GM12878 (cell line): ENCODE results near the gene HMGCR. TPM values are rescaled to one million over a fixed set of nuclear protein-coding genes. Genes with fewer than 3 reads are reported as not detected.

ENCODE experiments used
- ATAC-seq: fragments of 200-7000 bp; cut with Tn5 transposase; 3 replicates; pipeline ENCODE4 v1.9.1; 2020; ENCODE audit warnings: mild to moderate bottlenecking, moderate library complexity
- BruUV-seq: library from RNA; stranded (reverse); fragments of 400-500 nt; replicated peaks from 2 replicates; lab custom pipeline; 2021; lab: Mats Ljungman, UMichigan
- CTCF ChIA-PET: fragments of 300-600 bp; sonication (Branson Sonifier 250); formaldehyde crosslinking; extraction: SDS; loops from one replicate; lab custom pipeline; 2021; ENCODE audit warnings: inconsistent platforms; lab: Yijun Ruan, JAX
- POLR2A ChIA-PET: fragments of 350-600 bp; formaldehyde crosslinking; extraction: SDS; loops from one replicate; lab custom pipeline; 2021; ENCODE audit warnings: inconsistent platforms; lab: Charles Lee
- RAD21 ChIA-PET: fragments of 300-600 bp; sonication (Branson Sonifier 250); formaldehyde crosslinking; loops from one replicate; lab custom pipeline; 2023; ENCODE audit warnings: antibody characterized with exemption; ENCODE audit not compliant: unreplicated experiment; lab: Charles Lee
- SMC1A ChIA-PET: fragments of 300-600 bp; sonication (Branson Sonifier 250); formaldehyde crosslinking; loops from one replicate; lab custom pipeline; 2023; ENCODE audit not compliant: unreplicated experiment, uncharacterized antibody; lab: Charles Lee
- DNase-seq: peaks from one replicate; pipeline ENCODE4 v3.0.0-alpha.2; 2011; ENCODE audit warnings: low read depth, low spot score
- FAIRE-seq: peaks from 3 replicates; lab custom pipeline; 2011; peaks lifted over from hg19 to GRCh38; lab: Jason Lieb, UNC
- H2AFZ ChIP-seq: 2 replicates; pipeline ENCODE4 v1.6.0; 2011; ENCODE audit warnings: low read depth, low read length, control low read depth; ENCODE audit not compliant: control insufficient read depth
- H3K27ac ChIP-seq: 2 replicates; pipeline ENCODE4 v1.5.1; 2011; ENCODE audit warnings: control low read depth; ENCODE audit not compliant: control insufficient read depth, insufficient read depth
- H3K27me3 ChIP-seq, 2 experiments: replicated peaks in 1 of 2; 2 replicates each; pipeline versions ENCODE4 v1.6.0 to v1.6.1; 2011; ENCODE audit warnings: low read length in 1 of 2; ENCODE audit not compliant: control insufficient read depth in 2 of 2, insufficient read depth in 2 of 2
- H3K36me3 ChIP-seq, 2 experiments: 2 replicates each; pipeline ENCODE4 v1.5.1; 2011; ENCODE audit warnings: low read length in 1 of 2; ENCODE audit not compliant: control insufficient read depth in 2 of 2, insufficient read depth in 2 of 2
- H3K4me1 ChIP-seq: 2 replicates; pipeline ENCODE4 v1.6.1; 2011; ENCODE audit warnings: mild to moderate bottlenecking, low read length, moderate library complexity, mixed read lengths; ENCODE audit not compliant: control insufficient read depth, insufficient read depth
- H3K4me2 ChIP-seq: 2 replicates; pipeline ENCODE4 v1.6.0; 2011; ENCODE audit warnings: control low read depth; ENCODE audit not compliant: control insufficient read depth, insufficient read depth
- H3K4me3 ChIP-seq: fragments of 200-600 bp; sonication (generic); 2 replicates; pipeline ENCODE4 v1.5.1; 2016
- H3K79me2 ChIP-seq: 2 replicates; pipeline ENCODE4 v1.6.0; 2011; ENCODE audit warnings: low read length; ENCODE audit not compliant: control insufficient read depth, insufficient read depth
- H3K9ac ChIP-seq: 2 replicates; pipeline ENCODE4 v1.8.0; 2011; ENCODE audit warnings: low read length, control low read depth, mixed read lengths; ENCODE audit not compliant: control insufficient read depth, insufficient read depth
- H3K9me3 ChIP-seq: replicated peaks from 3 replicates; pipeline ENCODE4 v1.5.1; 2011; ENCODE audit warnings: mild to moderate bottlenecking, low read length; ENCODE audit not compliant: control insufficient read depth, insufficient read depth
- H4K20me1 ChIP-seq: 2 replicates; pipeline ENCODE4 v1.6.0; 2011; ENCODE audit not compliant: control insufficient read depth, insufficient read depth
- CBX3 ChIP-seq: fragments of 200-600 bp; sonication (generic); IDR thresholded peaks from 2 replicates; pipeline ENCODE4 v1.6.1; 2016; ENCODE audit warnings: low read depth, borderline replicate concordance
- DPF2 ChIP-seq: fragments of 450-650 bp; IDR thresholded peaks from 2 replicates; pipeline ENCODE4 v1.6.1; 2017; ENCODE audit warnings: mild to moderate bottlenecking
- E2F4 ChIP-seq: IDR thresholded peaks from 2 replicates; pipeline ENCODE4 v1.6.1; 2012; ENCODE audit warnings: low read depth, low read length, improper control_type of control experiment
- MYC ChIP-seq: IDR thresholded peaks from 2 replicates; pipeline ENCODE4 v1.6.1; 2011; ENCODE audit warnings: mild to moderate bottlenecking, low read length, moderate library complexity, inconsistent platforms; ENCODE audit not compliant: insufficient read depth, insufficient replicate concordance, insufficient read length, severe bottlenecking
- NFXL1 ChIP-seq: fragments of 450-650 bp; IDR thresholded peaks from 2 replicates; pipeline ENCODE4 v1.6.1; 2017; ENCODE audit warnings: antibody characterized with exemption, mild to moderate bottlenecking, borderline replicate concordance
- PAX5 ChIP-seq: IDR thresholded peaks from 2 replicates; pipeline ENCODE4 v1.6.1; 2011; ENCODE audit warnings: low read depth, low read length, borderline replicate concordance
- RAD21 ChIP-seq: IDR thresholded peaks from 2 replicates; pipeline ENCODE4 v1.6.1; 2011; ENCODE audit warnings: mild to moderate bottlenecking, low read depth, low read length, moderate library complexity; ENCODE audit not compliant: insufficient read depth
- YBX1 ChIP-seq: fragments of 450-650 bp; IDR thresholded peaks from 2 replicates; pipeline ENCODE4 v1.6.1; 2016; ENCODE audit warnings: antibody characterized with exemption
- ZBTB40 ChIP-seq: fragments of 450-650 bp; IDR thresholded peaks from 2 replicates; pipeline ENCODE4 v1.6.1; 2016; ENCODE audit warnings: mild to moderate bottlenecking, moderate library complexity, borderline replicate concordance
- ZNF622 ChIP-seq: fragments of 450-650 bp; IDR thresholded peaks from 2 replicates; pipeline ENCODE4 v1.6.1; 2017; ENCODE audit warnings: mild to moderate bottlenecking, inconsistent platforms
- ZNF687 ChIP-seq: fragments of 450-650 bp; IDR thresholded peaks from 2 replicates; pipeline ENCODE4 v1.6.1; 2017; ENCODE audit warnings: mild to moderate bottlenecking, moderate library complexity
- WGBS: methylation state at CpG from one replicate; pipeline ENCODE4 v1.1.6; 2016; ENCODE audit warnings: low lambda C conversion rate; ENCODE audit not compliant: insufficient replicate concordance, insufficient coverage; ENCODE audit errors: missing lambda C conversion rate; 5-methylcytosine and 5-hydroxymethylcytosine counted together
- in situ Hi-C: fragments of 300-500 bp; cut with MboI; formaldehyde crosslinking; loops from 9 replicates; pipeline ENCODE4 v1.14.3; 2018; ENCODE audit warnings: mixed read lengths
- intact Hi-C: fragments of 100-400 bp; cut with micrococcal nuclease; formaldehyde crosslinking; loops from one replicate; pipeline ENCODE4 v1.14.2; 2022; ENCODE audit not compliant: unreplicated experiment
- polyA plus RNA-seq, 11 experiments: library from polyadenylated mRNA; depleted of rRNA in 4 of 11; unstranded in 6 of 11; stranded (reverse) in 5 of 11; fragments of >200 nt; fragmentation: Nextera tagmentation in 4 of 11; fragmentation: Illumina TruSeq in 1 of 11; extraction: Ambion mirVana in 4 of 11; extraction: Trizol in 1 of 11; gene quantifications; 1 replicate in 1 of 11; 2 replicates in 10 of 11; pipeline versions ENCODE4 v1.2.1 to v1.2.3, GENCODE V29; 2011 to 2016; ENCODE audit warnings: inconsistent platforms in 2 of 11, missing spikeins in 2 of 11, low read depth in 1 of 11
- total RNA-seq, 4 experiments: library from RNA; depleted of rRNA in 3 of 4; stranded (reverse); fragments of >200 nt in 3 of 4; fragmentation: Illumina TruSeq in 1 of 4; extraction: Trizol in 1 of 4; gene quantifications; 2 replicates each; pipeline versions ENCODE4 v1.2.1 to v1.2.3, GENCODE V29; 2013 to 2021

HMGCR gene
- total and polyA plus RNA-seq, 10 of the 15 experiments (the other 5 are each of a cell fraction or from before 2014, with no cell fraction given) = 30.8 to 119 (median 73.9) TPM

- BruUV-seq = no TSS peak
- no peaks in the 10 kb centered on the region for H3K79me2 ChIP-seq
- intact Hi-C loops = no loop called here
- ChIA-PET CTCF (no interaction called here), POLR2A (no interaction called here), RAD21 (no interaction called here), SMC1A (interaction anchor here (0.6 kb wide), 1 partner anchor 9 kb away, joined by 3 read pairs; no protein-coding TSS in a partner anchor)
- no peaks in the 10 kb centered on the region for H3K27me3 ChIP-seq
- no peaks in the 10 kb centered on the region for H4K20me1 ChIP-seq
- no peak overlapping the region for H3K9ac ChIP-seq
- H3K4me3 ChIP-seq = no peak overlapping the region
- H3K36me3 ChIP-seq = no peaks in the 10 kb centered on the region
- no peak overlapping the region for H2AFZ ChIP-seq
- no peaks in the 10 kb centered on the region for H3K9me3 ChIP-seq
- DNase-seq = no peak
- in situ Hi-C loops = no loop called here
- H3K27ac ChIP-seq = no peak overlapping the region
- no peak for FAIRE-seq
- TF ChIP-seq ZNF622 (no peak), NFXL1 (no peak), CBX3 (no peak), ZNF687 (no peak), ZBTB40 (no peak), E2F4 (no peak), MYC (no peak), DPF2 (no peak), RAD21 (no peak), PAX5 (no peak), YBX1 (no peak)
- WGBS = 92% methylated on average over 1 of the region's 1 CpG
- ATAC-seq = no peak
- no peaks in the 10 kb centered on the region for H3K4me1 ChIP-seq
- no peak overlapping the region for H3K4me2 ChIP-seq
Measured at GRCh38 chr5:75306746-75307145, 30.3 kb upstream of the HMGCR start.
